AG20443 (cell line): Measurements from ENCODE around the gene IFIT1B.

ENCODE experiments used
- DNase-seq: peaks from one replicate; pipeline ENCODE4 v3.0.0; 2012; ENCODE audit warnings: low spot score, mixed read lengths

The IFIT1B gene

DNA sequence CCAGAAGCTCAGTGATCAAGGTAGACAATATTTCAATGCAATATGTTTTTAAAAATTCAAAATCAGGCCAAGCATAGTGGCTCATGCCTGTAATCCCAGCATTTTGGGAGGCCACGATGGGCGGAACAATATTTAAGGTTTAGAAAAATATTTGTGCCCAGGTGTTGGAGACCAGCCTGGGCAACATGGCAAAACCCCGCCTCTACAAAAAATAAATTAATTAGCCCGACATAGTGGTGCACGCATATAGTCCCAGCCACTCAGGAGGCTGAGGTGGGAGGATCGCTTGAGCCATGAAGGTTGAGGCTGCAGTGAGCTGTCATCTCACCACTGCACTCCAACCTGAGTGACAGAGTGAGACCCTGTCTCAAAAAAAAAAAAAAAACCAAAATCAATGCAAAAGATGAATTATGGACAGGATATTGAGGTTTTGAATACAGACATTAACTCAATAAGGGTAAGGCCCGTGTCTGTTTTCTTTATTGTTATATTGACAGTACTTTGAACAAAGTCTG lies 35.6 kb downstream of the IFIT1B start:
- DNase-seq = no peak

DNA sequence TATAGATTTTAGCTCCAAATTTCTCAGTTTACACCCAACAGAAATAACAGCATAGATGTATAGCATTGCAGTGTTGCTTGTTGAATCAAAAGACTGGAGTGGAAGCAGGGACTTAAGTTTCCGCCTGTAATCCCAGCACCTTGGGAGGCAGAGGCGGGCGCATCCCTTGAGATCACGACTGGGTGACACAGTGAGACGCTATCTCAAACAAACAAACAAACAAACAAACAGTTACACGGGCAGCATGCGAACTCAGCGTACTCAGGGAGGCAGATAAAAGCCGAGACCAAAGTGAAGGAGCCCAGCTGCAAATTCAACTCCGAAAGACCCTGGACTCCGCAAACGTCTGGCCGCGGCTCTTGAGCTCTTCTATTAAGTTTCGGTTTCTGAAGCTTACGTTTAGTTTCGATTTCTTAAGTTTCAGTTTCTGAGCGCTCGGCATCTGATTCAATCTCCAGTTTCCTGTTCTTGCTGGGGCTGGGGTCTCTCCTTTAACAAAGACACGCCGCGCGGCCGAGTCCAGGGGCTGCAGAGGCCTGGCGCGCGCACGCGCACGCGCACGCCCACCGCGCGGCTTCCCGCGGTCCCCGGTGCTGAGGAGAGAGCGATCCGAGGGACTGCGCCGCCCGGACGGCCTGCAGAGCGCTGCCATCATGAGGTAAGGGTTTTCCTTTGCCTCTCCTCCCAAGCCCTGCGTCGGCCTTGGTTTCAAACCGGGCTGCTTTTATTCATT lies 36.5 kb downstream of the IFIT1B start, which contains the start of gene IFIT5:
Gene IFIT5 (plus strand): TSS at position 423 of the 733 bp plus-strand sequence. CDS start 231 bp downstream, at position 654.
- peak; percentile 91 for DNase-seq

DNA sequence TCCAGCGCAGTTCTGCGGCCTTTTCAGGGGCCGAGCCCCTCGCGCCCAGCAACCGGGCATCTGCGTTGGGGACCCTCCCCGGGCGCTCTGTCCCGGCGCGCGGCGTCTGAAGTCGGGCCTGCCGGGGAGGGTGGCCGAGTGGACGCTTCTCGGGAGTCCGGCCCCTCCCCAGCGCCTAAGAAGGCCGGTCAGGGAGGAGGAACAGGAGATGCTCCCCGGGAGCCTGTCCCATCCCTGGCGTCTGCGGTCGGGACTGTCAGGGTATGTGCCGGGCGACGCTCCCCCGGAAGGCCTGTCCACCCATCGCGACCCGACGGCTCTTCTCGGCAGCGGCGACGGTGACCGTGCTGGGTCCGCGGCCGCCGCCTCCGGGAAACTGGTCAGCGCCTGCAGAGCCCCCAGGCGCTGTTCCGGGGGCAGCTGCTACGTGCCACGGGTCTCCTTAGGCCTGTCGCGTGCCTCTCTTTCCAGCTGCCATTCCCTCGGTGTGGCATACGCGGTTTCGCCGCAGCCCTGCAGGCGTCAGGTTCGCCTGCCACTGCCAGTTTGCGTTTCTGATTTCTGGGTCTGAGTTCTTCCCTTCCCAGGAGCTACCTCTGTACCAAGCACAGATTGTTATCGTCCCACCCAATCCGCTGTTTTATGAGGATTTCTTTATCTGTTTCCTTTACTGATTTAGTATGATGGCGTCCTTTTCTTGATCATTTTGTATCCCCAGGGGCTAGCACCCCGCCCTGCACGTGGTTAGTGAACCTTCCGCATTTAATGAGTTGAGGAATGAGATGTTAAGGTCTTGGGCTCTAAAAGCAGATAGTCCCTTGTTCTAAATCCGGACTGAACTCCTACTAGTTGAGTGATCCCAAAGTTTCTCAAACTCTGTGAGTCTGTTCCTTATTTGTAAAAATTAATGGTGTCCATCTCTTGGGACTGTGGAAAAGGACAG lies 37.3 kb downstream of the IFIT1B start:
- peak; percentile 69 for DNase-seq

DNA sequence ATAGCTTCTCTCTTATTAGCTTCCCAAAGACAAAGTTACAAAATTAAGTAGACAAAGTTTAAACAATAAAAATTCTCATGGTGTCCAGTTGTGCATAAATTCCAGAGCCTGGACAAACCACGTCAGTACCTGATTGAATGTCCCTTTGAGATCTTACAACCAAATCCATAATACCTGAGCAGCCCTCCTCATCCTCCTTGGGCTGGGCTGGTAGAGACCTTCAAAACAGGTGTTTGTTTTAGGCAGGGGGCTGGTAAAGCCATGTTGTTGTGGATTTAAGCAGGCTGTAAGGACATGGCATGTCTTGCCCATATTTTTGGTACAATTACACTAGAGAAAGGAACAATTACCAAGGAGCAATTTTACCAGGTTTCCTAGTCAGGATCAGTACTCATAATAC lies 38.6 kb downstream of the IFIT1B start:
- DNase-seq = no peak

DNA sequence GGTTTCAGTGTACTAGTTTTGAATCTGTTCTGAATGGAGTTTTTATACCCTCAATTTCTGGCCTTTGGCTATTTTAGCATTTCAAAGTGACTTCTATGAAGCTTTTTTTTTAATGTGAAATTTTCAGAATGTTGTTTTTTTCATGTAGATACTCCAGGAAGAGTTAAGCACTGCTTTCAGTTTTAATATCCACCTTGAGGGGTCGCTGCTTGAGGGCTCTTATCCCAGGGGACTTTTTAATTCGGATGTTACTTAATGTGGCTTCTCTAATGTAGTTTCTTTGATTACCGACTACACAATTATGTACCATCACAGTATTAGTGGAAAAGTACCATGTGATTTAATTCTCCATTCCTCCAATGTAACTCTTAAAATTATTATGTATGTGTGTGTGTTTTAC lies 41.7 kb downstream of the IFIT1B start:
- peak; percentile 21 for DNase-seq

DNA sequence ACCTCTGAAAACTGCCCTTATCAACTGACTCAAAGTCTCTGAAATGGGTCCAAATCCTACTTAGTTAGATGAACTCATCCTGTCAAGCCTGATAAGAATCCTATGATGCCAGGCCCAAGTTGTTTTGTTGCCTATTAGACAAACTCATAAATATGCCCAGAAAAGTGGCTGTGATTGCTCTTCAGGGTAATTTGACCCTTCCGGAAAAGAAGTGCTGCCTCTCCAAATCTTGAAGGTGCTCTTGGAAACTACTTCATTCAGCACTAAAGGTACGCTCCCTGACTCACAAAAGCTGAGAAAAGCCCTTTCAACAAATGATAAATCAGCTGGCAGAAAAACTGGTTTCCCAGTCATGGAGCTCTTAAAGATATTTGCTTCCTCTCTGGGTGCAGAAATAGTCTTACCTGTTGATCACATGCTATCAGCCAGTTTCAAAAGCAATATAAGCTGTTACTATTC lies 43.2 kb downstream of the IFIT1B start:
- DNase-seq = no peak

DNA sequence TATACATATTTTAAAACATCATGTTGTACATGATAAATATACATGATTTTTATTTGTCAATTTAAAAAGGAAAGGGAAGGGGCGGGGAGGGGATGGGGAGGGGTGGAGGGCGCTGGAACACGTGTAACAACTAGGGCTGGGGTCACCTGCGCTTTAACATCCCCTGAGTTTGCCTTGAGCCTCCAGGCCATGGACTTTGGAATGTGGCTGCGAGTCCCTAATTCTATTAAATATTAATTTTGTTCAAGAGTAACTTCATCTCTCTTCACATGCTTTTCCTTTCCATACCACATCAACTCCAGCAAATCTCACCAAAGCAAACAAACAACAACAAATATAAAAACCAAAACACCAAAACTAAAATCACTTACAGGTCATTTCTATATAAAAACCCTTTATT lies 47.1 kb downstream of the IFIT1B start:
- no peak for DNase-seq

DNA sequence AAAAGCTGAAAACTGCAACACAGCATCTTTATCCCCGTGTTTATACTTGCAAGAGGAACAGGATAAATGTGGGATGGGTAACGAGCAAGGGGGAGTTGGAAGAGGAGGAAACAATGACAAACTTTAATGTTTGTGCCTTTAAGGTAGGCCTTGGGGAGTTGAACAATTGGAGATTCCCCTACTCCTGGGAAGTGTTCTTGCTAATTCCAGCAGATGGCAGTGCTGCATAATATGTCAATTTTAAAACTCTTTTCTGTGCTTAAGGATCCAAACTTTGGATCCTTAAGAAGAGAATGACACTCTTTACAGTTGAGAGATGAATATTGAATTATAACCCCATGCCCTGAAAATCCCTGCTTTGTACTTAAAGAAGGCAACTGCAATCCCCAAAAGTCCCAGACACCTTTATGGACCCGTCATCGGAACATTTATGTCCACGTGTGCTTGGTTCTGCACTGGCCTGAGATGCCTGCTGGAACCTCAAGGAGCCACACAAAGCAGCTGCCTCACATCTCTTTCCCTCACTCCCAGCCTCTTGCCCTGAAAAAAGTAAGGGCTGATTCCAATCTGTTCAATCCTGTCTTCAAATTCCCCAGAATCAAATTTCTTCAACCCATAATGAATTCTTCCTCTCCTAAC lies 48.5 kb downstream of the IFIT1B start:
- DNase-seq = peak; percentile 62

DNA sequence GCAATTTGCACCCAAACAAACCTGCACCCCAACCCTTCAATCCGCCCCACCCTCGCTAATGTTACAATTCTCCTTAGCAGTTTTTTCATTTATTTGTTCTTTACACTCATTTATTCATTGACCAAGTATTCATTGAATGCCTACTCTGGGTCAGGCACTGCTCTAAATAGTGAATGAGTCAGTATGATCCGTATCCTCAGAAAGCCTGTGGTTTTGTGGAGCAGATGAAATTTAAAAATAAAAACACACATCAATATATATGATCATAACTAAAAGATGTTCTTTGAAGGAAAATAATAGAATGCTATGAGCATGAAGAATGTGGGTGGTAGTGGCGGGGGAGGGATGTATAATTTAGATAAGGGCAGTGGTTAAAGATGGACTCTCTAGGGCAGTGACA lies 49.8 kb downstream of the IFIT1B start:
- DNase-seq = peak; percentile 68

DNA sequence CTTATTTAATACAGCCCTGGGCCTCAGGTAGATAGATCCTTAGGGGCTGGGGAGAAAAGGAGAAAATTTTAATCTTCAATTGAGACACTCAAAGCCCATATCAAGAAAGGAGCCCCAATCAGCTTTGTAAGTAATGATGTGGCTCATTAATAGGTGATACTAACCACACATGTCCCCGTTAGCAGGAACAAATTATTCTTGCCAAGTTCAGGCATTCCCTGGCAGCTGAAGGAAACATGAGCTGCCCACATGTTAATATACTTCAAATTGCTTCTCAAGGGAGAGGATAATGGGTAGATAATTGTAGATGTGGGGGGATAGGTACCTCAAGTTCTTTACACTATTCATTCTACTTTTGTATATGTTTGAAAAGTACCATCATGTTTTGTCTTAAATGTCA lies 51.0 kb downstream of the IFIT1B start:
- DNase-seq = no peak

DNA sequence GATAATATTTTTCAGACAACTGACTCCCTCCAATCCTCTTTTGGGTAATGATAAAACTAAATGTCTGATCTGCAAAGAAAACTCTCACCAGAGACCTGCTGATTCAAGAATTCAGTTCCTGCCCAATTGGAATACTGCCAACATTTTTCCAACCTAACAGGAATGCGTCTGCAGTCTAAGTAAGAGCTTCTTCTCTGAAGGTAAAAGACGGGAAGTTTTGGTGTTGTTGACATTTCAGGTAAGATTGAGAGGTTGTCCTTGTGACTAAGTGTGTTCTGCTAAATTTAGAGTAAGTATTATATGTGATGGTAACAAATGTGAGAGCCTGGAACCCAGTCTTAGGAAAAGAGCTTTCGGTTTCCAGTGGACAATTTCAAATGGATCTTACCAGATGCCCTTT lies 54.1 kb downstream of the IFIT1B start:
- peak; percentile 29 for DNase-seq
